Activated CD8-positive, alpha-beta memory T cell treated with anti-CD3 and anti-CD28 coated beads for 36 hours (primary cell): Measurements from ENCODE around the gene ITGA5. TPM values are rescaled to one million over a fixed set of nuclear protein-coding genes. Genes with fewer than 3 reads are reported as not detected.

Experiments
- CTCF ChIA-PET: fragments of 350-600 bp; sonication (Branson Sonifier 250); formaldehyde crosslinking; loops from one replicate; lab custom pipeline; 2021; ENCODE audit warnings: antibody characterized with exemption; lab: Charles Lee
- POLR2A ChIA-PET: fragments of 350-600 bp; sonication (Branson Sonifier 250); formaldehyde crosslinking; loops from one replicate; lab custom pipeline; 2021; ENCODE audit warnings: antibody characterized with exemption; lab: Charles Lee
- total RNA-seq, 2 experiments: library from RNA; stranded (reverse); gene quantifications; one replicate each; pipeline ENCODE4 v1.2.3, GENCODE V29; 2021

ITGA5 gene
- total RNA-seq, 2 experiments from 2014 or later: 22.1 to 22.6 TPM

DNA sequence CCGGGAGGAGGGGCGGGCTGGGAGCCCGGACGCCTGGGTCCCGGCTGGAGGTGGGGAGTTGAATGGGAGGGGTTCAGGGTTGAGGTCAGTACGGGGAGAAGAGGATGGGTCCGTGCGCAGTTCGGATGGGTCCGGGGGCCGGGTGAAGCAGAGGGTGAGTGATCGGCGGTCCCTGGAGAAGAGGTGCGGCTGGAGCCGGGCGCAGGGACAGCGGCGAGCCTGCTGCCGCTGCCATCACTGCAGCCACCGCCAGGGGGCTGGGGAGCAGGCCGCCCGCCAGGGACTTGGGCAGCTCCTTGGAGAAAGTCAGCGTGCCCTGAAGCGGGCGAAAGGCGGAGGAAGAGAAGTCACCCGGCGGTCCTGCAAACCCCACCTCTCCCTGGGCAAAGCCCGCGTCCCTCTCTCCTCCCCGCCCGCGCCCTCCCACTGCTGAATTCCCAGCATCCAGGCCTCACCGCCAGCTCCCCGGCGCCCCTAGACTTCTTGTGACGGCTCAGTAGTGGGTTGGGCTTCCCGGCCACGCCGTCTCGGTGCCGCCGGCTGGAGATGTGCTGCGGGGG lies 48.8 kb downstream of the ITGA5 start:
- POLR2A ChIA-PET: interaction anchor here (0.6 kb wide), 1 partner anchor 87 kb away, joined by 7 read pairs; no protein-coding TSS in a partner anchor
- CTCF ChIA-PET: interaction anchor here (0.5 to 1.8 kb wide), 7 partner anchors 9 to 154 kb away, joined by 3 to 15 read pairs (median 4); no protein-coding TSS in a partner anchor

DNA sequence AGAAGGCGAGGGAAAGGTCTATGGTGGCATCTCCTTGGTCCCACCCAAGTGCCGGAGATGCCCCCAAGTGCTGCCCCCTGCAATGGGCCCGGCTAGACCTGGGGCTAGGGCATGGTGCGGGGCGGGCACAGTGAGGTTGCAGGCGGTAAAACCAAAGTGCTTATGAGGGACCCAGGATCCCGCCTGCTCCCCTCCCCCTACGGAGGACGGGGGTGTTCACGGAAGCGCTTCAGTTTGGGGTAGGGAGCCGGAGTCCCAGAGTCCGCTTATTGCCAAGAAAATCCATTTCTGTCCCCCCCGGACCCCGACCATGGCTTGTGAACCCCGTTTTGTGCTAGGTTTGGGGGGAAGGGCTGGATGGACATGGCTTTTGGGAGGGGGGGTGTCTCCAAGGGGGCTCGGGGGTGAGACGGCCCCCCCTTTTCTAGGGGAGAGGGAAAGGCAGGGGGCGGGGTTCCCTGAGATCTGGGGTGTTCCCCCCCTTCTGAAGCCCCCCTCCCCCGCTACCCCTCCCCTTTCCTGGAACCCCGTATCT lies 49.4 kb downstream of the ITGA5 start:
- ChIA-PET CTCF (interaction anchor here (0.5 to 1.8 kb wide), 4 partner anchors 10 to 77 kb away, joined by 4 to 15 read pairs (median 4); no protein-coding TSS in a partner anchor), POLR2A (no interaction called here)

- ChIA-PET POLR2A (no interaction called here), CTCF (interaction anchor here (0.6 to 2.8 kb wide), 26 partner anchors 9 to 360 kb away, joined by 3 to 21 read pairs (median 4); partner anchors contain the start of genes COPZ1, HOXC8 and ZNF385A)
These were observed 50.1 kb downstream of the ITGA5 start for GRCh38 chr12:54368709-54369596.

- ChIA-PET CTCF (interaction anchor here (0.6 to 2.8 kb wide), 28 partner anchors 9 to 359 kb away, joined by 3 to 21 read pairs (median 4); partner anchors contain the start of genes COPZ1, HOXC8 and ZNF385A), POLR2A (no interaction called here)
These were observed 50.9 kb downstream of the ITGA5 start for GRCh38 chr12:54368025-54368708.

GRCh38 chr12:54364413-54364812 lies 54.7 kb downstream of the ITGA5 start, which contains the start of gene GPR84:
GPR84 (minus strand) TSS chr12:54364486; CDS start chr12:54363851, 635 bp downstream.
- ChIA-PET POLR2A (no interaction called here), CTCF (no interaction called here)

GRCh38 chr12:54363618-54364017 lies 55.4 kb downstream of the ITGA5 start:
- ChIA-PET CTCF (interaction anchor here (0.9 kb wide), 1 partner anchor 16 kb away, joined by 3 read pairs; no protein-coding TSS in a partner anchor), POLR2A (no interaction called here)

GRCh38 chr12:54363047-54363446 lies 56.0 kb downstream of the ITGA5 start:
- ChIA-PET CTCF (interaction anchor here (0.9 kb wide), 1 partner anchor 16 kb away, joined by 3 read pairs; no protein-coding TSS in a partner anchor), POLR2A (no interaction called here)

DNA sequence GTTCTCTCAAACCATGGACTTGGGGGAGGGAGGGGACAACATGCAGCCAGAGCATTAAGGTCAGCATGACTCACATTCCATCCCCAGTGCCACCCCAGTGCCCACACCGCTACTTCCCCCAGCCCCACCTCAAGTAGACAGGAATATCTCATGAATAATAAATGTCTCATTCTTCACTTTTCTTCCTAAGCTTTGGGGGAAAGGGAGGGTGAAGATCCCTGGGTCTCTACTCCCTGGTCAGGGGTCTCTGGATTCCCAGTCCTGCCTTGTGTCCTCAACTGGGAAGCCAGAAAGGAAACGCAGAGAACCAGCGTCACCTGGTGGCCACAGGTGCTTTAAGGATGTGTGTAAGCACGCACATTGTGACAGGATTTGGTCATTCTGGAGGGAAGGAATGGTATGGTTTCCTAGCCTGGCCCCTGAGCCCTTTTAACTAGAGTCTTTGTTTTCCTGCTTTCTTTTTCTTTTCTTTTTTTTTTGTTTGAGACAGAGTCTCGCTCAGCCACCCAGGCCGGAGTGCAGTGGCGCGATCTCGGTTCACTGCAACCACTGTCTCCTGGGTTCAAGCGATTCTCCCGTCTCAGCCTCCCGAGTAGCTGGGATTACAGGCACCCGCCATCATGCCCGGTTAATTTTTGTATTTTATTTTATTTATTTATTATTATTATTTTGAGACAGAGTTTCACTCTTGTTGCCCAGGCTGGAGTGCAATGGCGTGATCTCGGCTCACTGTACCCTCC lies 58.2 kb downstream of the ITGA5 start:
- ChIA-PET POLR2A (interaction anchor here (0.6 kb wide), 1 partner anchor 74 kb away, joined by 3 read pairs; no protein-coding TSS in a partner anchor), CTCF (interaction anchor here (0.6 to 1.8 kb wide), 8 partner anchors 14 to 146 kb away, joined by 3 to 4 read pairs (median 3); no protein-coding TSS in a partner anchor)

DNA sequence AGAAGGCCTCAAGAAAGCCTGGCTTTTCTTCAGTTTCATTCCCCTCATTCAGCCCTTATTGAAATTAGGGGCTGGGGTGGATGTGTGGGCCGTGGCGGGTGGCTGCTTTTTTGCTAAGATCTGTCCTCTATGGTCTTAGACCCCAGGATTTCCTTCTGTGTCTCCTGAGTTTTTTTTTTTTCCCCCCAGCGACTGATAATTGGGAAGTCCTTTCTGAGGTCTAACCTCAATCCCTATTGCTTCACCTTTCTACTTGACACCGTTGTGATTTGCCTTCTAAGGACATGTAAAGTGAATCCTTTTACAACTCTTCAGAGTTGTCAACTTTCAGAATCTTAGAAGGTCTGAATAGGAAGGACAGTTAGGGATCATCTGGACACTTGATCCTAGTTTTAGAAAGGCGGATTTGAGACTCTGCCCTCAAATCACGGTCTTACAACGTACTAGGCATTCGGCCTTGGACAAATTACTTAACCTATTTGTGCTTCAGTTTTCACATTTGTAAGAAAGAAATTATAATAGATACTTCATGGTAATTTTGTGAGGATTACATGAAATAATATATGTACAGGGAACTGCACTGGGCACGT lies 59.2 kb downstream of the ITGA5 start:
- POLR2A ChIA-PET: interaction anchor here (0.6 to 2.4 kb wide), 7 partner anchors 20 to 79 kb away, joined by 3 to 25 read pairs (median 7); partner anchors contain the start of genes CBX5, COPZ1 and HNRNPA1
- CTCF ChIA-PET: interaction anchor here (0.8 to 2.2 kb wide), 12 partner anchors 9 to 152 kb away, joined by 3 to 11 read pairs (median 4); partner anchors contain the start of genes COPZ1 and HNRNPA1

DNA sequence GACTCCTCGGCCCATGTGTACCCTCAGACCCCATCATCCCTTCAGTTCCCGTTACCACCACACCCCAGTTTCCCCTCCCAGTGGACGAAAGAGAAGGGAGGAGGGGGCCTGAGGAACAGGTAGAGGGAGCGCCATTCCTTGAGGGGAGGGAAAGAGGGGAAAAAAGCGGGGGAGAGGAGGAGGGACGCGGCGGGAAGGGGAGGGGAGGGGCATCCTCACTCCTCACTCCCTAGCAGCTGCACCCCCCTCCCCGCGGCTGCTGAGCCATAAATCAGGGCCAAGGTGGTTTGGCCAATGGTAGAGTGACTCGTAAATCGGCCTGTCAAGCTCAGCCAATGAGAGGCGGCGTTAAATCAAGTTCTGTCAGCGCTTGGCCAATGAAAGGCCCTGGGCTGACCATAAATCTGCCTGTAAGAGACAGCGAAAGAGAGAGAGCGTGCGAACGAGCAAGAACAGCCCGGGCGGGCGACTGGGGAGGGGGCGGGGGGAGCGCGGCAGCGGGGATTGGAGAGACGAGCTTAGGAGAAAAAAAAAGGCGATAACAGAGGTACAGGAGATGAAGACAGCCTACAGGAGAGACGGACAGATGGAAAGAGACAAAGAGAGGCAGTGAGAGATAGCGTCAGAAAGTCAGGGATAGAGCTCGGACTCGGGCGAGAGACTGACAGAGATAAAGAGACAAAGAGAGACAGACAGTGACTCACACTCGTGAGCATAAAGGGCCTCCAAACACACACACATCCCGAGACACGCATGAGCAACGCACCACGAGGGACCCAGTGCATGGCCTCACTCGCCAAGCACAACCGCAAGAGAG lies 59.9 kb downstream of the ITGA5 start:
- ChIA-PET POLR2A (interaction anchor here (0.6 to 2.4 kb wide), 10 partner anchors 21 to 95 kb away, joined by 3 to 25 read pairs (median 5); partner anchors contain the start of genes CBX5, COPZ1 and HNRNPA1), CTCF (interaction anchor here (0.6 to 2.2 kb wide), 13 partner anchors 9 to 371 kb away, joined by 3 to 11 read pairs (median 4); partner anchors contain the start of genes COPZ1 and HNRNPA1)

GRCh38 chr12:54358191-54358944 lies 60.7 kb downstream of the ITGA5 start:
- ChIA-PET CTCF (interaction anchor here (0.5 to 3.3 kb wide), 11 partner anchors 10 to 371 kb away, joined by 3 to 11 read pairs (median 4); partner anchors contain the start of gene COPZ1), POLR2A (interaction anchor here (0.6 to 2.4 kb wide), 8 partner anchors 33 to 94 kb away, joined by 3 to 25 read pairs (median 6); partner anchors contain the start of genes CBX5, COPZ1 and HNRNPA1)

DNA sequence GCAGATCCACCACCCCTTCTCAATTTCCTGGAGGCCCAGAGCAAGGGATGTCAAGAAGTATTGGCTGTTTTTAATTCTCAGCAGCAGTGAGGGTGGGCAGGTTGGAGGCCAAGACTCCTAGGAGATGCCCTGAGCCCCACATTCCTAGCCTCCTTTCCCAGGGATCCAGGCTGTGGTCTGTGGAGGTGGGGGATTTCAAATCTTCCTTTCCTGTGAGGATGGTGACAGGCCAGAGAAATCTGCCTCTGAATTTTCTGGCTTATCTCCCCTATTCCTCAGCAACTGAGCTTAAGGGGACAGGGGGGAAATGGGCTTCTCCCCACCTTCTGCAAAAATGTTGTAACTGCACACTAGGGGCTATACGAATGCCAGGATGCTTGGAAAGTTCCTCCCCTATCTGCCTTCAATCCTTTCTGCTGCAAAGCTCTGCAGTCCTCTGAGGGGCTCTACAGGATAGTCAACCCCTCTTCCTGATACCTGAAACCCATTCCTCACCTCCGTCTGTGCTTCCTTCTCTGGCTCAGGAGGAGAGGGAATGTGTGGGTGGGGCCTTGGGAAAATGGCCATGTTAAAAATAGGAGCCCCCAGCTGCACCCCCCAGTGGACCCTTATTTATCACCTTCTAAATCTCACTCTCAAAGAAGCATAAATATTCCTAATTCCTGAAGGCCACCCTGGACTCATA lies 61.4 kb downstream of the ITGA5 start:
- CTCF ChIA-PET: interaction anchor here (0.5 to 3.3 kb wide), 5 partner anchors 11 to 64 kb away, joined by 3 to 11 read pairs (median 7); partner anchors contain the start of gene COPZ1
- POLR2A ChIA-PET: interaction anchor here (1.3 to 2.4 kb wide), 2 partner anchors 74 to 77 kb away, joined by 3 to 25 read pairs; partner anchors contain the start of genes CBX5 and HNRNPA1

- POLR2A ChIA-PET: interaction anchor here (0.5 to 1.3 kb wide), 2 partner anchors 60 to 73 kb away, joined by 3 read pairs; no protein-coding TSS in a partner anchor
- CTCF ChIA-PET: interaction anchor here (0.6 to 3.3 kb wide), 4 partner anchors 12 to 113 kb away, joined by 3 to 10 read pairs (median 6); no protein-coding TSS in a partner anchor
These were observed 62.1 kb downstream of the ITGA5 start for GRCh38 chr12:54356951-54357356.

- ChIA-PET CTCF (interaction anchor here (0.6 to 3.3 kb wide), 3 partner anchors 12 to 112 kb away, joined by 3 to 10 read pairs (median 7); no protein-coding TSS in a partner anchor), POLR2A (interaction anchor here (0.5 kb wide), 1 partner anchor 59 kb away, joined by 3 read pairs; no protein-coding TSS in a partner anchor)
These were observed 62.8 kb downstream of the ITGA5 start for GRCh38 chr12:54356228-54356627.
